Cardiac fibroblast (primary cell): ENCODE results near the gene DDX39B.

Source experiments
- DNase-seq, 2 donors: peaks; one replicate each; pipeline versions ENCODE4 v3.0.0 to v3.0.0-alpha.2; 2010; ENCODE audit warnings: low read depth in 2 of 2
- H3K4me3 ChIP-seq, 2 donors: replicated peaks in 1 of 2; 1 replicate in 1 of 2; 2 replicates in 1 of 2; pipeline ENCODE4 v1.5.1; 2011; ENCODE audit warnings: low read depth in 2 of 2, low read length in 2 of 2, mild to moderate bottlenecking in 2 of 2, moderate library complexity in 1 of 2
- TF ChIP-seq, protein P1 (sequence below): IDR thresholded peaks from one replicate; pipeline ENCODE4 v1.5.1; 2011; ENCODE audit warnings: low read depth, mild to moderate bottlenecking, low read length, inconsistent platforms

Gene DDX39B

DNA sequence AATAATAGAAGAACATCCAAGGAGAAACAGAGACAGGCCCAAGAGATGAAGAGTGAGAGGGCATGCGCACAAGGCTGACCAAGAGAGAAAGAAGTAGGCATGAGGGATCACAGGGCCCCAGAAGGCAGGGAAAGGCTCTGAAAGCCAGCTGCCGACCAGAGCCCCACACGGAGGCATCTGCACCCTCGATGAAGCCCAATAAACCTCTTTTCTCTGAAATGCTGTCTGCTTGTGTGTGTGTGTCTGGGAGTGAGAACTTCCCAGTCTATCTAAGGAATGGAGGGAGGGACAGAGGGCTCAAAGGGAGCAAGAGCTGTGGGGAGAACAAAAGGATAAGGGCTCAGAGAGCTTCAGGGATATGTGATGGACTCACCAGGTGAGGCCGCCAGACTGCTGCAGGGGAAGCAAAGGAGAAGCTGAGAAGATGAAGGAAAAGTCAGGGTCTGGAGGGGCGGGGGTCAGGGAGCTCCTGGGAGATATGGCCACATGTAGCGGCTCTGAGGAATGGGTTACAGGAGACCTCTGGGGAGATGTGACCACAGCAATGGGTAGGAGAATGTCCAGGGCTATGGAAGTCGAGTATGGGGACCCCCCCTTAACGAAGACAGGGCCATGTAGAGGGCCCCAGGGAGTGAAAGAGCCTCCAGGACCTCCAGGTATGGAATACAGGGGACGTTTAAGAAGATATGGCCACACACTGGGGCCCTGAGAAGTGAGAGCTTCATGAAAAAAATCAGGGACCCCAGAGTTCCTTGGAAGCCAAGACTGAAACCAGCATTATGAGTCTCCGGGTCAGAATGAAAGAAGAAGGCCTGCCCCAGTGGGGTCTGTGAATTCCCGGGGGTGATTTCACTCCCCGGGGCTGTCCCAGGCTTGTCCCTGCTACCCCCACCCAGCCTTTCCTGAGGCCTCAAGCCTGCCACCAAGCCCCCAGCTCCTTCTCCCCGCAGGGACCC, 32.6 kb upstream of the DDX39B start:
- TF ChIP-seq, protein P1, sequence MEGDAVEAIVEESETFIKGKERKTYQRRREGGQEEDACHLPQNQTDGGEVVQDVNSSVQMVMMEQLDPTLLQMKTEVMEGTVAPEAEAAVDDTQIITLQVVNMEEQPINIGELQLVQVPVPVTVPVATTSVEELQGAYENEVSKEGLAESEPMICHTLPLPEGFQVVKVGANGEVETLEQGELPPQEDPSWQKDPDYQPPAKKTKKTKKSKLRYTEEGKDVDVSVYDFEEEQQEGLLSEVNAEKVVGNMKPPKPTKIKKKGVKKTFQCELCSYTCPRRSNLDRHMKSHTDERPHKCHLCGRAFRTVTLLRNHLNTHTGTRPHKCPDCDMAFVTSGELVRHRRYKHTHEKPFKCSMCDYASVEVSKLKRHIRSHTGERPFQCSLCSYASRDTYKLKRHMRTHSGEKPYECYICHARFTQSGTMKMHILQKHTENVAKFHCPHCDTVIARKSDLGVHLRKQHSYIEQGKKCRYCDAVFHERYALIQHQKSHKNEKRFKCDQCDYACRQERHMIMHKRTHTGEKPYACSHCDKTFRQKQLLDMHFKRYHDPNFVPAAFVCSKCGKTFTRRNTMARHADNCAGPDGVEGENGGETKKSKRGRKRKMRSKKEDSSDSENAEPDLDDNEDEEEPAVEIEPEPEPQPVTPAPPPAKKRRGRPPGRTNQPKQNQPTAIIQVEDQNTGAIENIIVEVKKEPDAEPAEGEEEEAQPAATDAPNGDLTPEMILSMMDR, result no peak
- DNase-seq, result no peak
- H3K4me3 ChIP-seq, result no peak overlapping the region

DNA sequence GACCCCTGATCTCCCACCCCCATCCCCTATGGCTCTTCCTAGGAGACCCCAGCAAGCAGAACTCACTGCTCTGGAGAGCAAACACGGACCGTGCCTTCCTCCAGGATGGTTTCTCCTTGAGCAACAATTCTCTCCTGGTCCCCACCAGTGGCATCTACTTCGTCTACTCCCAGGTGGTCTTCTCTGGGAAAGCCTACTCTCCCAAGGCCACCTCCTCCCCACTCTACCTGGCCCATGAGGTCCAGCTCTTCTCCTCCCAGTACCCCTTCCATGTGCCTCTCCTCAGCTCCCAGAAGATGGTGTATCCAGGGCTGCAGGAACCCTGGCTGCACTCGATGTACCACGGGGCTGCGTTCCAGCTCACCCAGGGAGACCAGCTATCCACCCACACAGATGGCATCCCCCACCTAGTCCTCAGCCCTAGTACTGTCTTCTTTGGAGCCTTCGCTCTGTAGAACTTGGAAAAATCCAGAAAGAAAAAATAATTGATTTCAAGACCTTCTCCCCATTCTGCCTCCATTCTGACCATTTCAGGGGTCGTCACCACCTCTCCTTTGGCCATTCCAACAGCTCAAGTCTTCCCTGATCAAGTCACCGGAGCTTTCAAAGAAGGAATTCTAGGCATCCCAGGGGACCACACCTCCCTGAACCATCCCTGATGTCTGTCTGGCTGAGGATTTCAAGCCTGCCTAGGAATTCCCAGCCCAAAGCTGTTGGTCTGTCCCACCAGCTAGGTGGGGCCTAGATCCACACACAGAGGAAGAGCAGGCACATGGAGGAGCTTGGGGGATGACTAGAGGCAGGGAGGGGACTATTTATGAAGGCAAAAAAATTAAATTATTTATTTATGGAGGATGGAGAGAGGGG, 31.7 kb upstream of the DDX39B start:
- TF ChIP-seq, protein P1, result no peak
- DNase-seq, result no peak
- no peak overlapping the region for H3K4me3 ChIP-seq

DNA sequence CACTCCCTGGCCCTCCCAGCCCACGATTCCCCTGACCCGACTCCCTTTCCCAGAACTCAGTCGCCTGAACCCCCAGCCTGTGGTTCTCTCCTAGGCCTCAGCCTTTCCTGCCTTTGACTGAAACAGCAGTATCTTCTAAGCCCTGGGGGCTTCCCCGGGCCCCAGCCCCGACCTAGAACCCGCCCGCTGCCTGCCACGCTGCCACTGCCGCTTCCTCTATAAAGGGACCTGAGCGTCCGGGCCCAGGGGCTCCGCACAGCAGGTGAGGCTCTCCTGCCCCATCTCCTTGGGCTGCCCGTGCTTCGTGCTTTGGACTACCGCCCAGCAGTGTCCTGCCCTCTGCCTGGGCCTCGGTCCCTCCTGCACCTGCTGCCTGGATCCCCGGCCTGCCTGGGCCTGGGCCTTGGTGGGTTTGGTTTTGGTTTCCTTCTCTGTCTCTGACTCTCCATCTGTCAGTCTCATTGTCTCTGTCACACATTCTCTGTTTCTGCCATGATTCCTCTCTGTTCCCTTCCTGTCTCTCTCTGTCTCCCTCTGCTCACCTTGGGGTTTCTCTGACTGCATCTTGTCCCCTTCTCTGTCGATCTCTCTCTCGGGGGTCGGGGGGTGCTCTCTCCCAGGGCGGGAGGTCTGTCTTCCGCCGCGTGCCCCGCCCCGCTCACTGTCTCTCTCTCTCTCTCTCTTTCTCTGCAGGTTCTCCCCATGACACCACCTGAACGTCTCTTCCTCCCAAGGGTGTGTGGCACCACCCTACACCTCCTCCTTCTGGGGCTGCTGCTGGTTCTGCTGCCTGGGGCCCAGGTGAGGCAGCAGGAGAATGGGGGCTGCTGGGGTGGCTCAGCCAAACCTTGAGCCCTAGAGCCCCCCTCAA, 30.5 kb upstream of the DDX39B start, which contains the start of gene LTA:
Gene LTA, plus strand, starts transcription at position 249 of the 871 bp plus-strand sequence. Its CDS starts 454 bp downstream, at position 703.
- no peak for DNase-seq
- TF ChIP-seq, protein P1, result no peak
- H3K4me3 ChIP-seq, result no peak within 1 kb of the TSS

DNA sequence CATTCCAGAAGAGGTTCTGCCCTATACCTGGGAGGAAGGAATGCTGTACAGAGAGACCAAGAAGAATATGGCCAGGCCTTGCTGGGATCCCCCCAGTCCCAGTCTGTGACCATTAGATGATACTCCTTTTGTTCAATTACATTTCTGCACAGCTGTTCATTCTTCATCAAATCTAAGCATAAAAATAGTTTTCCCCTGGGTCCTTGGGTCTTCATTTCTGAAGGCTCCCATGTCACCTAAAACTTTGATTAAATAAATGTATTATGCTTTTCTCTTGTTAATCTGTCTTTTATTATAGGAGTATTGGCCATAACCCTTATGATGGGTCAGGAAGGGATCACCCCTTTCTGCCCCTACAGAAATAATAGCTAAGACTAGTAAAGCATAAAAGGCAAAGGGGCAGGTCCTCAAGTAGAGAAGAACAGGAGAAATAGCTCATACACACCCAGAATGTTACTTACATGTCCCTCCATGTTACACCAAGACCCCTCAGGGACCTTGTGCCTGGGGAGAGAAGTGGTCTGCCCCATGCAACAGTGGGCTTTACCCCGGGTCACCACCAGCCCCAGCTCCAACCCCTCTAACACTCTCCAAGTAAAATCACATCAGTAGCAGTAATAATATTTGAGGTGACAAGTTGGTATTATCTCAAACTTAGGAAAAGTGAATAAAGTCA, 28.2 kb upstream of the DDX39B start:
- DNase-seq, result no peak
- TF ChIP-seq, protein P1, result no peak
- H3K4me3 ChIP-seq, result no peak overlapping the region

DNA sequence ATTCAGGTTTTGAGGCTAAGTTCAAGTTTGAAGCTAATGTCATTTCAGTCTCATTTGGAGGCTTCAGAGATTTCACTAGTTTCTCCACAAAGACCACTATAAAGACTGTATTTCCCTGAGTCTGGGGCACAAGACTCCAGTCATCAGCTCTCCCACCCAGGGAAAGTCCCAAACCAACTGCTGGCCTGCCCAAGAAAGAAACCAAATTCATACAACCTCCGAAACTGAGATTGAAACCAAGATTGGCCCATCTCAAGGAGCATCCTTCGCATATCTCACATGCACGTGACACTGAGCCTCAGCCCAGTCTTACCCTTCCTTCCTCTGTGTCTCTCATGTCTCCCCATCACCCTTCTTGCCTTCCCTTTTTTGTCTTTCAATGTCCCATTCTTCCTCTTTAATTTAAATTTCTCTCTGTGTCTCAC, 26.7 kb upstream of the DDX39B start:
- TF ChIP-seq, protein P1, result no peak
- DNase-seq, result no peak
- no peak overlapping the region for H3K4me3 ChIP-seq
